ENCODE data around the gene ELMO1.

ELMO1 gene

DNA sequence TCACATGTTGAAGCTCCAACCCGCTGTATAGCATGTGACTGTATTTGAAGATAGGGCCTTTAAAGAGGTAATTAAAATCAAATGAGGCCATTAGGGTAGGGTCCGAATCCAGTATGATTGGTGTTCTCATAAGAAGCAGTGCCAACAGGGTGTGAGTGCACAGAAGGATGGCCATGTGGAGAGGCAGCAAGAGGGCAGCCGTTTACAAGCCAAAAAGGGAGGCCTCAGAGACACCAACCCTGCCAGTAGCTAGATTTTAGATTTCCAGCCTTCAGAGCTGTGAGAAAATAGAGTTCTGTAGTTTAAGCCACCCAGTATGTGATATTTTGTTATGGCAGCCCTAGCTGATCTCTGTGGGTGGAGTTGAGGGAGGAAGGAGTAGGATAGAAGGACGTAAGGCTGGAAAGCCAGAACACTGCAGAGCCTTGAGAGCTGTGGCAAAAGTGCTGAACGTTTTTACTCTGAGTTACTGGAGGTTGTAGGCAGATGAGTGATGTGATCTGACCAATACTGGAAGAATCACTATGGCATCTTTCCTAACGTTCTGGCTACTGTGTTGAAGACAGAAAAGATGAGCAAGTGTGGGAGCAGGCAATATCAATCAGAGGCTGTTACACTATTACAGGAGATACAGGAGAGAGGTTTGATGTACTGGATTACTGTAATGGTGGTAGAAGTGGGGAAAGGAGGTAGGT lies 334.9 kb downstream of the ELMO1 start:
- no peak for DNase-seq (ENCODE audit: low spot score)
- Histone ChIP-seq H3K27ac (no peak overlapping the region), H3K4me3 (no peak overlapping the region)
- TF ChIP-seq, protein P1, sequence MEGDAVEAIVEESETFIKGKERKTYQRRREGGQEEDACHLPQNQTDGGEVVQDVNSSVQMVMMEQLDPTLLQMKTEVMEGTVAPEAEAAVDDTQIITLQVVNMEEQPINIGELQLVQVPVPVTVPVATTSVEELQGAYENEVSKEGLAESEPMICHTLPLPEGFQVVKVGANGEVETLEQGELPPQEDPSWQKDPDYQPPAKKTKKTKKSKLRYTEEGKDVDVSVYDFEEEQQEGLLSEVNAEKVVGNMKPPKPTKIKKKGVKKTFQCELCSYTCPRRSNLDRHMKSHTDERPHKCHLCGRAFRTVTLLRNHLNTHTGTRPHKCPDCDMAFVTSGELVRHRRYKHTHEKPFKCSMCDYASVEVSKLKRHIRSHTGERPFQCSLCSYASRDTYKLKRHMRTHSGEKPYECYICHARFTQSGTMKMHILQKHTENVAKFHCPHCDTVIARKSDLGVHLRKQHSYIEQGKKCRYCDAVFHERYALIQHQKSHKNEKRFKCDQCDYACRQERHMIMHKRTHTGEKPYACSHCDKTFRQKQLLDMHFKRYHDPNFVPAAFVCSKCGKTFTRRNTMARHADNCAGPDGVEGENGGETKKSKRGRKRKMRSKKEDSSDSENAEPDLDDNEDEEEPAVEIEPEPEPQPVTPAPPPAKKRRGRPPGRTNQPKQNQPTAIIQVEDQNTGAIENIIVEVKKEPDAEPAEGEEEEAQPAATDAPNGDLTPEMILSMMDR (IDR thresholded peaks at IDR 0.05), result no peak

DNA sequence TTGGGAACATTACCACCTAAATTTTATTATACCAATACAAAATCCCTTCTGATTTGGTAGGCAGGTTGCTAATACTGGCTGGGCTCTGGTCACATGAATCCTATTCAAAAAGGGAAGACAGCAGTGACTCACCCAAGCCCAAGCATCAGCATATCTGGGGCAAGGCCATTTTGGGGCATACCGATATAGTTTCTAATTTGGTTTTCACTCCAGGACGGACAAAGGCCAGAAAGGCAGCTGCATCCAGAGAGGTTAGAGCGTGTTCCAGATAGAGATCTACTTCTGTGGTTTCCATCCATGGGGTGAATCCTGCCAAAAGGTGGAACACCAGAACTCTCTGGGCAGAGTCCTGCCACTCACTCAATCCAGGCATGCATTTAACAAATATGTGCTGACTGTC lies 335.8 kb downstream of the ELMO1 start:
- TF ChIP-seq, protein P1 (IDR thresholded peaks at IDR 0.05), result no peak
- no peak for DNase-seq (ENCODE audit: low spot score)
- Histone ChIP-seq H3K27ac (no peak overlapping the region), H3K4me3 (no peak overlapping the region)

DNA sequence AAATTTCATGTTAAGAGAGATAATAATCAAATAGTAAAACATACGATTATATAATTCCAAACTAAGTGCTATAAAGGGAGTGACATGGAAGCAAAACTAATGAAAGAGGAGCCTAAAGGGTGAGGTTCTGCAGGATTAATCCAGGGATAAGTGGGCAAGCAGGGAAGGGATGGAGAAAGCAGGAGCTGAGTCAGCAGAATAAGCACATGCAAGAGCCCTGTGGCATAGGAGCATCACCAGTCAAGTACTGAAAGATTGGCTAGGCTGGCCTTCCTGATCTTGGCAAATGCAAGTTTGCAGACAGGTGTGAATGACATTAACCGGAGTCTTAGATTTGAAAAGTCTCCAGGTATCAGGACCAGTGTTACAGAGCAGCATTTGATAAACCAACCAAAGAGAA lies 336.4 kb downstream of the ELMO1 start:
- no peak overlapping the region for H3K4me3 ChIP-seq
- H3K27ac ChIP-seq, result no peak overlapping the region
- TF ChIP-seq, protein P1 (IDR thresholded peaks at IDR 0.05), result no peak

DNA sequence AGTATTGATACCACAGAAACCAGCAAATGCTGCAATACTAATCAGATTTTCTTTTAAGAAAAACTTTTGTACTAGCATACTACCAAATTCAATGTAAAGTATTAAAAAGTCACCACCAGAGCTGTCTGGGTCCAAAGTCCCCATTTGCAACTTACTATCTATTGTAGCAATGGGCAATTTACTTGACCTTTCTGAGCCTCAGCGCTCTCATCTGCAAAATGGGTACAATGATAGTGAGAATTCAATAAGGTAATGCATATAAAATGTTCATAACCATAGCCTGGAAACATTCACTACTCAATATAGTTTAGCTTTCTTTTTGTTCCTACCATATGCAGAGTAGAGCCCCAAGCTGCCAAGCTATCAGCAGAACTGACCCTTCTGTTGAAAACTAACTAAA lies 337.2 kb downstream of the ELMO1 start:
- TF ChIP-seq, protein P1 (IDR thresholded peaks at IDR 0.05), result no peak
- DNase-seq (ENCODE audit: low spot score), result no peak
- H3K27ac ChIP-seq, result no peak overlapping the region
- no peak overlapping the region for H3K4me3 ChIP-seq

More for the DNA sequence above, 336.4 kb downstream of the ELMO1 start:
- DNase-seq (ENCODE audit: low spot score), result no peak

DNA sequence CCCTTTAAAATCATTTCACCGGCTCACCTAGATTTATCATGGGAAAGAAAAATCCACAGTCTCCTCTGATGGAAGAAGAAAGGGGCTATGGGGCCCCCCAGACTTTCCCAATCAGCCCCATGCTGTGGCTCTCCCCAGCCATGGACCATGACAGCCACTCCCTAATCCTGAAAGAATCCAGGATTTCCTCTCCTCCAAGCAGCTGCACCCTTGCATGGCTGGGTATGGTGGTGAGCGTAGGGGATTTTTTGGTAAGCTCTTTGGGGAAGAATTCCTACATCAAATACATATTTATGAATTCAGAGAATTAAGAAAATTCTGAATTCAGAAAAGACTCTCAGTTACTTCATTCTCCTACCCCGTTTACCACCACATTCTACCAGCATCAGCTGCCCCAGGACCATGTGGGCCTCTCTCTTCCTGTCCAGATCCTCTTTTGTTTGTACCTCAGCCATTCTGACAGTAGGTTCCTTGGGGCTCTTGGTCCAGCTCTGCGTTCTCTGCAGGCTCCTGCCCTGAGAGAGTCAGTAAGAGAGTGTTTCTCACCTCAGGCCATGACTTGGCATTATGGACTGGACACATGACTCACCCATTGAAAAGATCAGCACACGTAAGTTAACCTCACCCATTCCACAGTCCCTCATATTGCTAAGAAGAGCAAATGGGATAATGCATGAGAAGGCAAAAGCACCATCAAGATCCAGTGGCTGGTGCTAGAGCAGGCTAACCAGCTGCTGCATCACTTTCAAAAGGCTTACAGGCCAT lies 337.8 kb downstream of the ELMO1 start:
- no peak overlapping the region for H3K27ac ChIP-seq
- no peak for DNase-seq (ENCODE audit: low spot score)

DNA sequence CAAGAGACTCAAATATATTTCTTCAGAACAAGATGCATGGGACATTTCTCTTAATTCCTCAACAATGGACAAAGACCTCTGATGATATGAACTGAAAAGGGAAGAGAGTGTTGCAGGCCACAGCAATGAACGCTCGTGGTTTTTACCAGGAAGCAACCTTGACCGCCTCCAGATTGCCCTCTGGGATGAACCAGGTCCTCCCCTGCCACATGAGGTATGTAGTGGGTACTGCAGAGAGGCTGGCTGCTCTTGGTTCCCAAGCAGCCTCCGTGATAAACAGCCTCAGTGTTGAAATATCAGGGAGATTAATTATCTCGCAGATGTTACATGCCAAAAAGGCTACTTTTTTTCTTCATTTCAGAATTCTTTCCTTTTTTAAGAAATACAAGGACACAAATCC lies 338.8 kb downstream of the ELMO1 start:
- DNase-seq (ENCODE audit: low spot score), result no peak
- H3K4me3 ChIP-seq, result no peak overlapping the region
- TF ChIP-seq, protein P1 (IDR thresholded peaks at IDR 0.05), result no peak
- H3K27ac ChIP-seq, result no peak overlapping the region

More for the DNA sequence above, 337.8 kb downstream of the ELMO1 start:
- H3K4me3 ChIP-seq, result no peak overlapping the region
- TF ChIP-seq, protein P1 (IDR thresholded peaks at IDR 0.05), result no peak
